Body of pancreas (tissue), 4 donors: Measurements from ENCODE around the gene PPP4R4.

Source experiments
- CTCF ChIP-seq, 7 experiments: fragments of 450-650 bp in 4 of 7; fragments of 200-600 bp in 3 of 7; sonication (generic) in 3 of 7; IDR thresholded peaks; one replicate each; pipeline ENCODE4 v1.5.1; 2016 to 2019; ENCODE audit warnings: antibody characterized with exemption in 7 of 7
- POLR2A ChIP-seq, 3 donors: fragments of 450-650 bp; IDR thresholded peaks; one replicate each; pipeline ENCODE4 v1.6.1; 2016; ENCODE audit warnings: antibody characterized with exemption in 3 of 3, mild to moderate bottlenecking in 2 of 3

DNA sequence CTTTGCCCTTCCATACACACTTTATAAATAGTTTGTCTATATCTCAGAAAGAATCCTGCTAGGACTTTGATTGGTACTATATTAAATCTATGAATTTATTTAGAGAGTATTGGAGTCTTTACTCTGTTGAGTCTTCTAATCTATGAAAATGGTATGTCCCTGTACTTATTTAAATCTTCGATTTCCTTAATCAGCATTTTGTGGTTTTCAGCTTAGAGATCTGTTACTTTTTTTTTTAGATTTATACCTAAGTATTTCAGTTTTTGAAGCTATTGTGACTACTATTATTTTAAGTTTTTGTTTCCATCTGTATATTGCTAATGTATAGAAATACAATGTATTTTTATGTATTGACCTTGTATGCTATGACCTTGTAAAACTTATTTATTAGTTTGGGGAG is 31.3 kb upstream of the PPP4R4 start:
- no peak for TF ChIP-seq POLR2A (IDR thresholded peaks at IDR 0.05)
- TF ChIP-seq CTCF (IDR thresholded peaks at IDR 0.05), result no peak
